SK-N-SH (cell line): Measurements from ENCODE around the gene ZBTB47. TPM values are rescaled to one million over a fixed set of nuclear protein-coding genes. Genes with fewer than 3 reads are reported as not detected.
A peak's percentile ranks its signal among the peaks of the same experiment; 100 is the strongest.

Experiments used
- CTCF ChIA-PET: fragments of 300-600, 350-600 bp; formaldehyde crosslinking; extraction: SDS; loops from one replicate; lab custom pipeline; 2021; lab: Yijun Ruan, JAX
- POLR2A ChIA-PET: fragments of 350-600 bp; sonication (Branson Sonifier 250); formaldehyde crosslinking; extraction: SDS; loops from one replicate; lab custom pipeline; 2020; ENCODE audit warnings: antibody characterized with exemption, inconsistent platforms; lab: Yijun Ruan, JAX
- DNase-seq: peaks from one replicate; pipeline ENCODE4 v3.0.0; 2012
- H2AFZ ChIP-seq: fragments of 200-600 bp; sonication (generic); 2 replicates; pipeline ENCODE4 v1.8.1; 2016; ENCODE audit warnings: antibody characterized with exemption, mild to moderate bottlenecking, low read depth
- H3F3A ChIP-seq: fragments of 200-600 bp; sonication (generic); replicated peaks from 2 replicates; pipeline ENCODE3; 2016; ENCODE audit warnings: antibody characterized with exemption, mild to moderate bottlenecking; ENCODE audit not compliant: insufficient read depth
- H3K27ac ChIP-seq, 2 experiments: fragments of 200-500 bp in 1 of 2; fragments of 200-600 bp in 1 of 2; sonication (Bioruptor generic) in 1 of 2; sonication (generic), shearing (Covaris generic) in 1 of 2; 2 replicates each; pipeline versions ENCODE4 v1.5.1 to v1.6.1; 2014 to 2016; ENCODE audit warnings: low read depth in 2 of 2, inconsistent platforms in 1 of 2, low read length in 1 of 2, mild to moderate bottlenecking in 1 of 2, mixed read lengths in 1 of 2
- H3K27me3 ChIP-seq: fragments of 200-600 bp; sonication (generic), shearing (Covaris generic); 2 replicates; pipeline ENCODE4 v1.6.1; 2016; ENCODE audit warnings: mixed run types; ENCODE audit not compliant: insufficient read depth
- H3K36me3 ChIP-seq, 2 experiments: fragments of 200-500 bp in 1 of 2; fragments of 200-600 bp in 1 of 2; sonication (Bioruptor generic) in 1 of 2; sonication (generic) in 1 of 2; replicated peaks in 1 of 2; 2 replicates each; pipeline versions ENCODE3 to v1.5.1; 2014 to 2016; ENCODE audit warnings: low read length in 1 of 2, mild to moderate bottlenecking in 1 of 2; ENCODE audit not compliant: insufficient read depth in 2 of 2, control insufficient read depth in 1 of 2
- H3K4me1 ChIP-seq, 2 experiments: fragments of 200-500 bp in 1 of 2; fragments of 200-600 bp in 1 of 2; sonication (Bioruptor generic) in 1 of 2; sonication (generic), shearing (Covaris generic) in 1 of 2; 2 replicates each; pipeline versions ENCODE4 v1.5.1 to v1.6.1; 2014 to 2016; ENCODE audit warnings: low read depth in 1 of 2, low read length in 1 of 2, mixed run types in 1 of 2; ENCODE audit not compliant: insufficient read depth in 2 of 2, control insufficient read depth in 1 of 2
- H3K4me2 ChIP-seq: fragments of 200-600 bp; sonication (generic), shearing (Covaris generic); 2 replicates; pipeline ENCODE4 v1.6.1; 2017; ENCODE audit warnings: mixed run types
- H3K4me3 ChIP-seq, 2 experiments: fragments of 200-500 bp in 1 of 2; fragments of 200-600 bp in 1 of 2; sonication (Bioruptor generic) in 1 of 2; sonication (generic), shearing (Covaris generic) in 1 of 2; 2 replicates each; pipeline versions ENCODE4 v1.5.1 to v1.8.1; 2014 to 2016; ENCODE audit warnings: low read depth in 2 of 2, inconsistent platforms in 1 of 2, low read length in 1 of 2, mild to moderate bottlenecking in 1 of 2, mixed read lengths in 1 of 2, moderate library complexity in 1 of 2
- H3K79me2 ChIP-seq: fragments of 200-600 bp; sonication (generic); 2 replicates; pipeline ENCODE4 v1.8.1; 2017; ENCODE audit warnings: mild to moderate bottlenecking; ENCODE audit not compliant: insufficient read depth
- H3K9ac ChIP-seq: fragments of 200-600 bp; sonication (generic); 2 replicates; pipeline ENCODE4 v1.6.1; 2017; ENCODE audit warnings: mixed run types
- H3K9me2 ChIP-seq: fragments of 200-600 bp; sonication (generic); 2 replicates; pipeline ENCODE4 v1.6.1; 2017; ENCODE audit warnings: mixed run types
- H3K9me3 ChIP-seq: fragments of 200-600 bp; sonication (generic); 2 replicates; pipeline ENCODE4 v1.6.1; 2017; ENCODE audit warnings: mixed run types, mild to moderate bottlenecking, moderate library complexity
- H4K20me1 ChIP-seq: fragments of 200-600 bp; sonication (generic); 2 replicates; pipeline ENCODE4 v1.6.1; 2017; ENCODE audit warnings: mild to moderate bottlenecking, mixed run types; ENCODE audit not compliant: insufficient read depth
- EP300 ChIP-seq, 2 experiments: IDR thresholded peaks; 2 replicates each; pipeline versions ENCODE4 v1.4.0 to v1.6.1; 2012; ENCODE audit warnings: borderline replicate concordance in 1 of 2, low read depth in 1 of 2, low read length in 1 of 2
- JUND ChIP-seq: IDR thresholded peaks from 2 replicates; pipeline ENCODE4 v1.4.0; 2012
- MXI1 ChIP-seq: IDR thresholded peaks from 2 replicates; pipeline ENCODE4 v1.6.1; 2012; ENCODE audit warnings: mild to moderate bottlenecking, low read depth, low read length, improper control_type of control experiment
- POLR2AphosphoS5 ChIP-seq: IDR thresholded peaks from 2 replicates; pipeline ENCODE4 v1.6.1; 2012; ENCODE audit warnings: low read depth, low read length
- RCOR1 ChIP-seq: fragments of 150-350 bp; IDR thresholded peaks from 2 replicates; pipeline ENCODE4 v1.6.1; 2017; ENCODE audit warnings: antibody characterized with exemption, low read length
- RFX5 ChIP-seq: IDR thresholded peaks from 2 replicates; pipeline ENCODE4 v1.6.1; 2012; ENCODE audit warnings: mild to moderate bottlenecking, improper control_type of control experiment, low read length
- SMC3 ChIP-seq: IDR thresholded peaks from 2 replicates; pipeline ENCODE4 v1.6.1; 2012; ENCODE audit warnings: low read depth, low read length, improper control_type of control experiment
- WGBS: methylation state at CpG from one replicate; pipeline ENCODE4 v1.1.6; 2017; ENCODE audit warnings: low lambda C conversion rate; 5-methylcytosine and 5-hydroxymethylcytosine counted together
- polyA plus RNA-seq, 3 experiments: library from polyadenylated mRNA; depleted of rRNA; stranded (reverse); fragments of >200 nt; gene quantifications; 2 replicates each; pipeline ENCODE4 v1.2.3, GENCODE V29; 2012
- TF ChIP-seq, protein P1 (sequence below): fragments of 200-600 bp; sonication (generic); IDR thresholded peaks from 2 replicates; pipeline ENCODE4 v1.6.1; 2017; ENCODE audit warnings: antibody characterized with exemption, mild to moderate bottlenecking, moderate library complexity

ZBTB47 gene
- polyA plus RNA-seq, 1 of the 3 experiments (the other 2 are of a cell fraction) = 9.9 TPM

DNA sequence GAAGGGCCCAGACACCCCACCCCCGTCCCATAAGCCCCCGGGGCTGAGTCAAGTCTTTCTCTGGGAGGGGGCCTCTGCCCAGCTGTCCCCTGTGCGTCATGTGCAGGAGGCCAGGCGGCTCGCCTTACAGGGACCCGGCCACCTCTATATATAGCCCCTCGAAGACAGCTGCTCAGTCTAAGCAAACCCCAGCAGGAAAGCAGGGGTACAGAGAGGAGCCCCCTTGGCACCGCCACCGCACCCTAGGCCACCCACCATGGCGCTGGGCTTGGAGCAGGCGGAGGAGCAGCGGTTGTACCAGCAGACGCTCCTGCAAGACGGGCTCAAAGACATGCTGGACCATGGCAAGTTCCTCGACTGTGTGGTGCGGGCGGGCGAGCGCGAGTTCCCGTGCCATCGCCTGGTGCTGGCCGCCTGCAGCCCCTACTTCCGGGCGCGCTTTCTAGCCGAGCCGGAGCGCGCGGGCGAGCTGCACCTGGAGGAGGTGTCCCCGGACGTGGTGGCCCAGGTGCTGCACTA lies 31.9 kb downstream of the ZBTB47 start, which contains the start of gene KLHL40:
KLHL40 (plus strand) TSS at position 175 of the 519 bp plus-strand sequence; CDS start at position 257, 82 bp downstream.
- Histone ChIP-seq H3K79me2 (no peaks in the 10 kb centered on the region), H4K20me1 (no peaks in the 10 kb centered on the region), H3K9me3 (no peaks in the 10 kb centered on the region), H3K4me3 (peak within 1 kb of the TSS in 1 of 2 experiments; percentile 6; a peak in 1 of 4 replicates), H3K27ac (no peak within 1 kb of the TSS), H3F3A (no peaks in the 10 kb centered on the region), H3K4me1 (no peaks in the 10 kb centered on the region; a peak in 1 of 4 replicates), H3K9ac (no peak within 1 kb of the TSS), H3K36me3 (no peaks in the 10 kb centered on the region), H3K27me3 (peaks cover 19% of the 10 kb centered on the region; the same call in 1 of the 2 replicates), H2AFZ (no peak within 1 kb of the TSS), H3K9me2 (no peaks in the 10 kb centered on the region), H3K4me2 (peak within 1 kb of the TSS; percentile 77)
- ChIA-PET CTCF (interaction anchor here (0.6 to 0.7 kb wide), 2 partner anchors 27 to 95 kb away, joined by 3 read pairs; no protein-coding TSS in a partner anchor), POLR2A (no interaction called here)
- no peak for DNase-seq
- TF ChIP-seq JUND (no peak), POLR2AphosphoS5 (no peak), RCOR1 (no peak), RFX5 (no peak), MXI1 (no peak), EP300 (IDR thresholded peaks at IDR 0.05; ENCODE audit: borderline replicate concordance in 1 of 2, low read depth in 1 of 2, low read length in 1 of 2) (no peak)
- TF ChIP-seq, protein P1, sequence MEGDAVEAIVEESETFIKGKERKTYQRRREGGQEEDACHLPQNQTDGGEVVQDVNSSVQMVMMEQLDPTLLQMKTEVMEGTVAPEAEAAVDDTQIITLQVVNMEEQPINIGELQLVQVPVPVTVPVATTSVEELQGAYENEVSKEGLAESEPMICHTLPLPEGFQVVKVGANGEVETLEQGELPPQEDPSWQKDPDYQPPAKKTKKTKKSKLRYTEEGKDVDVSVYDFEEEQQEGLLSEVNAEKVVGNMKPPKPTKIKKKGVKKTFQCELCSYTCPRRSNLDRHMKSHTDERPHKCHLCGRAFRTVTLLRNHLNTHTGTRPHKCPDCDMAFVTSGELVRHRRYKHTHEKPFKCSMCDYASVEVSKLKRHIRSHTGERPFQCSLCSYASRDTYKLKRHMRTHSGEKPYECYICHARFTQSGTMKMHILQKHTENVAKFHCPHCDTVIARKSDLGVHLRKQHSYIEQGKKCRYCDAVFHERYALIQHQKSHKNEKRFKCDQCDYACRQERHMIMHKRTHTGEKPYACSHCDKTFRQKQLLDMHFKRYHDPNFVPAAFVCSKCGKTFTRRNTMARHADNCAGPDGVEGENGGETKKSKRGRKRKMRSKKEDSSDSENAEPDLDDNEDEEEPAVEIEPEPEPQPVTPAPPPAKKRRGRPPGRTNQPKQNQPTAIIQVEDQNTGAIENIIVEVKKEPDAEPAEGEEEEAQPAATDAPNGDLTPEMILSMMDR = no peak
- WGBS = 27% methylated on average over 2 of the region's 34 CpGs

DNA sequence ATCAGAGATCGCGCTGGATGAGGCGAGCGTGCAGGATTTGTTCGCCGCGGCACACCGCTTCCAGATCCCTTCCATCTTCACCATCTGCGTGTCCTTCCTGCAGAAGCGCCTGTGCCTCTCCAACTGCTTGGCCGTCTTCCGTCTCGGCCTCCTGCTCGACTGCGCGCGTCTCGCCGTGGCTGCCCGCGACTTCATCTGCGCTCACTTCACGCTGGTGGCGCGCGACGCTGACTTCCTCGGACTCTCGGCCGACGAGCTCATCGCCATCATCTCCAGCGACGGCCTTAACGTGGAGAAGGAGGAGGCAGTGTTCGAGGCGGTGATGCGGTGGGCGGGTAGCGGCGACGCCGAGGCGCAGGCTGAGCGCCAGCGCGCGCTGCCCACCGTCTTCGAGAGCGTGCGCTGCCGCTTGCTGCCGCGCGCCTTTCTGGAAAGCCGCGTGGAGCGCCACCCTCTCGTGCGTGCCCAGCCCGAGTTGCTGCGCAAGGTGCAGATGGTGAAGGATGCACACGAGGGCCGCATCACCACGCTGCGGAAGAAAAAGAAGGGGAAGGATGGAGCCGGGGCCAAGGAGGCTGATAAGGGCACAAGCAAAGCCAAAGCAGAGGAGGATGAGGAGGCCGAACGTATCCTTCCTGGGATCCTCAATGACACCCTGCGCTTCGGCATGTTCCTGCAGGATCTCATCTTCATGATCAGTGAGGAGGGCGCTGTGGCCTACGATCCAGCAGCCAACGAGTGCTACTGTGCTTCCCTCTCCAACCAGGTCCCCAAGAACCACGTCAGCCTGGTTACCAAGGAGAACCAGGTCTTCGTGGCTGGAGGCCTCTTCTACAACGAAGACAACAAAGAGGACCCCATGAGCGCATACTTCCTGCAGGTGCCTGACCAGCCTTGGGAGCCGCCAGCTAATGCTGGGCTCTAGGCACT lies 32.7 kb downstream of the ZBTB47 start:
- no peaks in the 10 kb centered on the region for H3F3A ChIP-seq
- 20% methylated on average over 24 of the region's 80 CpGs for WGBS
- CTCF ChIA-PET = interaction anchor here (0.7 kb wide), 1 partner anchor 28 kb away, joined by 3 read pairs; no protein-coding TSS in a partner anchor

More for the DNA sequence above, 32.7 kb downstream of the ZBTB47 start:
- Histone ChIP-seq H3K4me2 (peak overlapping the region; percentile 77), H3K27ac (no peak overlapping the region), H3K4me1 (no peaks in the 10 kb centered on the region; a peak in 1 of 4 replicates), H4K20me1 (no peaks in the 10 kb centered on the region), H3K27me3 (peaks cover 19% of the 10 kb centered on the region; the same call in 1 of the 2 replicates), H3K4me3 (peak overlapping the region in 1 of 2 experiments; percentile 6; a peak in 1 of 4 replicates), H3K79me2 (no peaks in the 10 kb centered on the region), H3K9ac (no peak overlapping the region), H3K9me2 (no peaks in the 10 kb centered on the region), H3K36me3 (no peaks in the 10 kb centered on the region), H2AFZ (no peak overlapping the region), H3K9me3 (no peaks in the 10 kb centered on the region)
- DNase-seq = peak; percentile 63
- TF ChIP-seq SMC3 (no peak), POLR2AphosphoS5 (no peak)
- POLR2A ChIA-PET = no interaction called here
